GM18907 (cell line): ENCODE results near the gene PHACTR1.

ENCODE experiments used
- ATAC-seq: cut with Tn5 transposase; IDR thresholded peaks from one replicate; pipeline ENCODE4 v1.9.1; 2021; ENCODE audit warnings: mild to moderate bottlenecking, moderate library complexity; ENCODE audit not compliant: unreplicated experiment

The PHACTR1 gene

DNA sequence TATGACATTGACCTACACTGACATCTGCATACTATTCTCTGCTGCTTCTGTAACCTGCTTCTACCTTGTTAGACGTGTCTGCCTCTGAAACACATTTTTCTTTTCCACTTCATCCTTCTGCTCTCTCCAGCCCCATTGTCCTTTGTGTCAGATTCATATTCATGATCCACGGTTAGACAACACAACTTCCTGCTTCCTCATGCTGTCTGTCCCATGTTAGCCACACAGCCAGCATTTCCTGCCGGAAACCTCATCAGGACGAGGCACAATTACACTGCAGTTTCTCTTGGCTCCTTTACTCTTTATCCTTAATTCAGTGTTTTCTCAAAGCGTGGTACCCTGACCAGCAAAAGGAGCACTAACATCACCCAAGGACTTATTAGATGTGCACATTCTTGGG, 461.5 kb downstream of the PHACTR1 start:
- ATAC-seq: no peak

DNA sequence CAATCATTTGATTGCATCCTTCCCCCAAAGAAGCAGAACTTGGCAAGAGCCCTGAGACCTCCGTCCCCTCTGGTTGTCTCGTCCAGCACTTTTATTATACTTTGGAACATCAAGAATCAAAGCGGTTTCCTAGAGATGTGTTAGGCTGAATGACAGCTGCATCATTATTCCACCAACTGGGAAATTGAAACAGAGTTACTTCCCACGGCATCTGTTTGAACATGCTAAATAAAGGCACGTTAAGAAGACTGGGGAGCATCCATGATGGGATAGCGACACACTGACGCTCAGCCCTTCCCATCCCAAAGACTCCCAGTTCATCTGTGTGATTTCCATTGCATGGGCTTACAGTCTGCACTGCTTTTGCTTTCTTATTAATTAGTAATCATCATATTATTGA, 464.0 kb downstream of the PHACTR1 start:
- ATAC-seq: no peak

DNA sequence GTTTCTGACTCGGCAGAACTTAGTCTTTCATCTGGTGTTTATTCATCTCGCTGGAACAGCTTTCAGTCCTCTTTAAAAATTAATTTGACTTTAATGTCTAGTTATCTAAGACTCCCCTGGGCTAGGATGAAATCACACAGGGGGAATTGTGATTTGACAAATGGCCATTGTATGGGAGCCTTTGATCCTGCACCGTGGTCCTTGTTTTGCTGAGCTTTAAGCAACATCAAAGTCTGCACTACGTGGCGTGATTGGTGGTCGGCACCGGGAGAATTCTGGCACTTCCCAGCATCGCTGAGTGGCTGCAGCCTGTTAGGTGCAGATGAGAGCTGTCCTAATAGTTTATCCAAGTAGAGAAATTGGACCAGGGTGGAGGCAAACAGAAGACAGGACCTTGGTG, 464.8 kb downstream of the PHACTR1 start:
- no peak for ATAC-seq

DNA sequence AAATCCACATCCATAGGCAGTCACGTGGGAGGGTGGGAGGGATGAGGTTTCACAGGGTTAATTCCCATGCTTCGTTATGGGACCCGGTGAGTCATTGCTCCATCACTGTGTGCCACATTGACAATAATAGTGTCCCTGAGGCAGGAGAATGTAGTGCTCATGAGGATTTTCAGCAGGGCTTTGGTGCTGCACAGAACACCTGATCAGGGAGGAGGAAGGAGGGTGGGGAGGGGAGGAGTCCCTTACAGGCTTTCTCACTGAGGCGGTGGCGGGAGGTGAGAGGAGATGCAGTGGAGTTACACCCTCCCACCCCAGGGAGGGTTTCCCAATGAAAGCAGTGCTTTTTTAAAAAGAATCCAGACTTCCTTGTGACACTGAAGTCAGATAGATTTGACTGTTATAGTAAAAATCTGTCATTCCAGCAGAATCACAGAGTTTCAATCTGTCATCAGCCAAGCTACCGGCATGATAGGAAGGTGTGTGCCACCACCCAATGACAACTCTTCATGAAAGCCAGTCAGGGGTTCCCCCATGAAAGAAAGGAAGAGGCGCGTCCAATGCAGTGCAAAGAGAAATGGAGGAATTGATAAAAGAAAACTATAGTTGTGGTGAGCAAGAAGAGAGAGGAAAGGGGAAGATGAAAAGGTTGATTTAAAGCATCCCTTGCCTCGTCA, 467.0 kb downstream of the PHACTR1 start:
- ATAC-seq: no peak

DNA sequence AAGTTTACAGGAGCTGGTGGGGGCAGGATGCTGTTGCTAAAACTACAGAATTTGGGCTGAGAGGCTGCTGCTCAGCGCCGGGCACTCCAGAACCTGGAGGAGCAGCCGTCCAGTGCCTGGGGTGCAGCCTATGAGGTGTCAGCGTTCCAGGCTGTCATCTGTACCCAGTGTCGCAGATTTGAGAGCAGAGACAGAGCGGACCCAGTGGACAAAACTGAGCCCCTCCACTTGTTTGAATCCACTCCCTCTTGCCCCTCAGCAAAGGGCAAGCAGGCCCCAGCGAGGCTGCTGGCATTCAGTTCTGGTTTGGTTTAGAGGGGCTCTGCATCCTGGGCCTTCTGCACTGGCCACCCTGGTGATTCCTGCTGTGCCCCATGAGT, 467.5 kb downstream of the PHACTR1 start:
- ATAC-seq: no peak

DNA sequence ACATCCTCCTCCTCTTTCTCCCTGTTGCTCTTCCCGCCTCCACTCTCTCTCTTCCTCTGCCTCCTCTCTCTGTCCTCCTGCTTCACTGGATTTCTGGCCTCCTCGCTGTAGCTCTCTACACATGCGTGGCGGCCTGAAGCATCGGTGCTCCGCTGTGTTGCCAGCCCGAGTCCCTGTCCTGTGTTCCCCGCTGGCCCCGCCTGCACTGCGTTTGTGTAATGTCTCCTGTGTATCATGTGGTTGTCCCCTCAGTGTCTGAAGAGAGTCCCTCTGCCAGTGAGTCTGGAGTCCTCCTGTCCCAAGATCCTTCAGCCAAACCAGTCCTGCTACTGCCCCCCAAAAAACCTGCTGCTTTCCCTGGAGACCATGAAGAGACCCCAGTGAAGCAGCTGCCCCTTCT, 468.0 kb downstream of the PHACTR1 start:
- ATAC-seq: no peak

DNA sequence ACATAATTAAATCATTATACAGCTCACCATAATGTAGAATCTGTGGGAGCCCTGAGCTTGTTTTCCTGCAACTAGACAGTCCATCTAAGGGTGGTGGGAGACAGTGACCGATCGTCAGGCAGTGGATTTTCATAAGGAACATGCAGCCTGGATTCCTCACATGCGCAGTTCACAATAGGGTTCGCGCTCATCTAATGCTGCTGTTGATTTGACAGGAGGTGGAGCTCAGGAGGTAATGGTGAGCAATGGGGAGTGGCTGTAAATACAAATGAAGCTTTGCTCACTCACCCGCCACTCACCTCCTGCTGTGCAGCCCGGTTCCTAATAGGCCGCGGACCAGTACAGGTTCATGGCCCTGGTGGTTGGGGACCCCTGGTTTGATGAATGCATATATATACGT, 470.3 kb downstream of the PHACTR1 start:
- ATAC-seq: no peak

DNA sequence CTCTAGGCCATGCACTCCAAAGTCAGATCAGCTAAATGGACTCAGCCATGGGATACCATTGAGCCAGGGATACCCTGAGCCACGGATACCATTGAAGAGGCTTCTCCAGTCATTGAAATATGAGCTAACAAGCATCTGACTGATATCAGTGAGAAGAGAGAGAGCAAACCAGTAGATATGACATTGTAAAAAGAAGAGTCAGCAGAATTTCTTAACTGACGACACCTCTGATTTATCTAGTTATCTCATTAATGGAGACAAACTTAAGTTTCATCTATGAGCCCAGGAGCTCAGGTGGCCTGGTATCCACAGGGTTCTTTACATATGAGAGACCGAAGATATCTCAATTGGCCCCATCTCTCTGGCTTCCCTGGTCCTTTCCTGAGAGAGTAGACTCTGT, 471.1 kb downstream of the PHACTR1 start:
- no peak for ATAC-seq

DNA sequence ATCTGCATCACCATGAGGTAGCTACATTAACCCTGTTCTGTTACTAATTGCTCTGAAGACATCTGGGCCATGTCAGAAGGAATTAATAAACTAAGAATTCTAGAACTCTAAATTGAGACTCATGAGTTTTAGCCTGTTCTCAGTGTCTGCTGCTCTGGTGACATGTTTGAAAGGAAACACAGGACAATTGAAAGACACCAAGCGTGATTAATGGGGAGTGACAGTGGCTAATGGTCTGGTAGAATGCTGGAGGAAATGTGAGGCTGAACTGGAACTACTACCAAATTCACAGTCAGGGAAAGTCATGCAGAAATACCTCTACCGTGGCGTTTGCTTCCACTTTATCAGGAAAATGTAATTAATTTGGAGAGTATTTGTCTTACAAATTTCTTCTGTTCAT, 471.7 kb downstream of the PHACTR1 start:
- ATAC-seq: no peak

DNA sequence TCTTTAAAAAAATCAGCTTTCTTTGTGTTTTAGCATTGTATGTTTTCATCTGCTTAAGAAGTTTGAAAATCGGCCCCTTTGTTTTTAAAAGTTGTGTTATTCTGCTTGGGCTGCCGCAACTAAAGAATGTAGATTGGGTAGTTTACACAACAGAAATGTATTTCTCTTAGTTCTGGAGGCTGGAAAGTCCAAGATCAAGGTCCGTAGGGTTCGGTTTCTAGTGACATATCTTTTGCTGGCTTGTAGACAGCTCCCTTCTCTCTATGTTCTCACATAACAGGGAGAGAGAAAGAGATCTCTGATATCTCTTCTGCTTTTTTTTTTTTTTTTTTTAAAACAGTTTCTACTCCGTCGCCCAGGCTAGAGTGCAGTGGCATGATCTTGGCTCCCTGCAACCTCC, 473.1 kb downstream of the PHACTR1 start:
- no peak for ATAC-seq

DNA sequence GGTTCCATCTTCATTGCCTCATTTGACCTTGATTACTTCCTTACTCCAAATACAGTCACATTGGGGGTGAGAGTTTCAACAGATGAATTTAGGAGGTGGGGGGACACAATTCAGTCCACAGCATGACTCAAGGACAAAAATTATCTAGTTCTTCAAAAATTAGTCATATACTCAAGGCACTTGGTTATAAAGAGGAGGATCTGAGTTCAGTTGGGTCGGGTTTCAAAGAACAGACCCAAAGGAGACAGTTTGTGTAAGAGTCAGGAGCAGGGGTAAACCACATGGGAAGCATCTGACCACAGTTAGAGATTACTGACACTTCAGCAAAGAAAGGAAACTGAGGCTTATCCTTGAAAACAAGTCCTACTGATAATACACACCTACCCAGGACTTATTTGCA, 473.8 kb downstream of the PHACTR1 start:
- ATAC-seq: no peak

DNA sequence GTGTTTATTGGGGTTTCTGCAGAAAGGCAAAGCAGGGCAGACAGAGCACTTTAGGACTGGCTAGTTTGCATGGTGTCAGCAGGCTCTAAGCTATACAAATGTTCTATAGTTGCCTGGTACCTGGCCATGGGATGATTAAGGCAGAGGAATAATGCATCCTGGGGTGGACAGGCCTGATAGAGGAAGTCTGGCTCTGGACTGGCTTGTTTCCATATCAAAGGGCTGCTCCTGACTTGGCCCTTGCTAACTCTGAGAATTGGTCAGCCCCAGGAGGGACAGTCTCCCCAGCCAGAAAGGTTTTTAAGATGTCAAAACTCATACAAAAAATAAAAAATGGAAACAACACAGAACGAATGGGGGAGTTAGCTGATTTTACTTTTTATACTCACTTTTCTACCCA, 474.9 kb downstream of the PHACTR1 start:
- no peak for ATAC-seq

DNA sequence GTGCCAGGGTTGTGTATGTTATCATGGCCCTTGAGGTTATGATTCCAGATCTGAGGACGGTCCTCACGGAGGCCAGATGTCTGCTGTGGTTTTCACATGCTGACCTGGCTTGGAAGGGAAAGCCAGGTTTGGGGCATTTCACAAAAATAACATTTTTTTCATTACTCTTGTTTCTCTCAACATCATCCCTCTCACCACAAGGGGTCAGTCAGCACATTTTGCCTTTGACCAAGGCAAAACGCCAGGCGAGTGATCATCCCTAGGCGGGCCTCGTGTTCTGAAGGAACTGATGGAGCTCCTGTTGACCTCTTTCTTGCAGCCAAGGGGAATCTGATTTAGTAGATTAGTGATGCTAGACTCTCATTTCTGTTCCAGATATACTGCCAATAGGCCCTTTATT, 478.3 kb downstream of the PHACTR1 start:
- ATAC-seq: no peak

DNA sequence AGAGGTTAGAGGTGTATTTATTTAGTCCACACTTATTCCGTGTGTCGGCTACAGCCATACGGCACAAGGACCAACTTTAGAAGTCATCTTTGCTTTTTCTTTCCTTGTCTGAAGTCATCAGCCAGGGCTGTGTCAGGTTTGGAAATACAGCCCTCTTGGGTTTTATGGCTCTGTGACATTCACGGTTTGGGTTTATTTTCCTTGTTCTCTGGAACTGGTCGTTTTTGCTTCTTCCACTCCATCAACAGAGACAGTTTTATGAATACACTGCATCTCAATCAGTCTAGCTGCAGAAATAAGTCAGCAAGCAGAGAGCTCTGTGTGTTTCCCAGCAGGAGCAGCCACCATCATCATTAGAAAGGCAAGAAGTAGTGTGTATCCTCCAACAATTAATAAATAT, 479.2 kb downstream of the PHACTR1 start:
- ATAC-seq: no peak

DNA sequence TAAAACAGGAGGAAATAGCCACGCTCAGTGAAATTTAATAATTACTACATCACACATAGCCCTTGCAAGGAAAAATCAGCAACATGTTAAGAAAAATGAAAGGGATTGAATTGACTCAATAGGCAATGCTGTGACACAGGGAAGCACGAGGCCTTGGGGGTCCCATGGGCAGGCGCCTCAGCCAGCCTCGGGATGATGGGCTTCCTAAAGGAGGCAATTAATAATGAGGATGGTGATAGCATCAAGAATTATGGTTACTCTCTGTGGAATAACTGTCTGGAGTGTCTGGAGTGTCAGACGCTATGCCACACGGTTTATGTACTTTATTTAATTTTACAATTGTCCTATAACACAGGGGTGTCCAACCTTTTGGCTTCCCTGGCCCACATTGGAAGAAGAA, 481.6 kb downstream of the PHACTR1 start:
- ATAC-seq: no peak

DNA sequence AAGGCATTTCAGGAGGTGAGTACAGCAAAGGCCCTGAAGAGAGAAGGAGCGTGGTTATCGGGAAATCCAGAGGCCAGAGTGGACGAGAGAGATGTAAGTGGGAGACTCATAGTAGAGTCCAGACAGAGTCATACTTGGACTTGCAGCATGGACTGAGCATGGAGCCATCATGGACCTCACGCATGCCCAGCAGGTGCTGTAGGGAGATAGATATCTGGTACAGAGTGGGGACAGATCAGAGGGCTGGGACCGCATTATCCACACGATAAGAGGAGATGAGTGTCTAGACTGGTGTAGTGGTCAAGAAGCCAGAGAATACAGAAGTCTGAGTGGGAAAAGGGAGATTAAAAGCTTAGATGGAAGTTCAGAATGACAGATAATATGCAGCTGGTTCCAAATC, 484.8 kb downstream of the PHACTR1 start:
- no peak for ATAC-seq

DNA sequence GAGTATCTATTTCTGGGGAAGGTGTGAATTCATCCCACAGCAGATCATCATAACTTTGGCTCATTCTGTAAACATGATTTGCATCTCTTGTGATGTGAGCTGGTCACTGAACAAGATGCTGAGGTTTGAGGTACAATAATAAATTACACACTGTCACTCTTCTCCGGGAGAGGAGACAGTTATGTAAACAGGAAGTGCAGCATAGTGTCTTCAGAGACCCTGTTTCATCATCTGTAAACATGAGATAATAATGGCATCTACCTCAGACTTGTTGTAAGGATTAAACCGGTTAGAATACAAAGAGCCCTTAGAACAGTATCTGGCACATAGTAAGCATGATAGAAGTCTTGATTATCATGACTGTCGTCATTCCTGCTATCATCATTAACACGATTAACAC, 486.6 kb downstream of the PHACTR1 start:
- ATAC-seq: no peak

DNA sequence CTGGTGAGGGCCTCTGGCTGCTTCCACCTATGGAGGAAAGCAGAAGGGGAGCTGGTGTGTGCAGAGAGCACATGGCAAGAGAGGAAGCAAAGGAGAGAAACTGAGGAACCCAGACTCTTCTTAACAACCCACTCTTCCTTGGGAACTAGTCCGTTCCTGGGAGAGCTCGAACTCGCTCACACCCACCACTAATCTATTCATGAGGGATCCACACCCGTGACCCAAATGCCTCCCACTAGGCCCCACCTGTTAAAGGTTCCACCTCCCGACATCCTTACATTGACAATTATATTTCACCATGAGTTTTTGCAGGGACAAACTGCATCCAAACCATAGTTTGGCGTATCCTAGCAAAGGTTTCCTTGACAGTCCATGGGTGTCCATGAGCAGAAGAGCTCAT, 488.5 kb downstream of the PHACTR1 start:
- no peak for ATAC-seq

DNA sequence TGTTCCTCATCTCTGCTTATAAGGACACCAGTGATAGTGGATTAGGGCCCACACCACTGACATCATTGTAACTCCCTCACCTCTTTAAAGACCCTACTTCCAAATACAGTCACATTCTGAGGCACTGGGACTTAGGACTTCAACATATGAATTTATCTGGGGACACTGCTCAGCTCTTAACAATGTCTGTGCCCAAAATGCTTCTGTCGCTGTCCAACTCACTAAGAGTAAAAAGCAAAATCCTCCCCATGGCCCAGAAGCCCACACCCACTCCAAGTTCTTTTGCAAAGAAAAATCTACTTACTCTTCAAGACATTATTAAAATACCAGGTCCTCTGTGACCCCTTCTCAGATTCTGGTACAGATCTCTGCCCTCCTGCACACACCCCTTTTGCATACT, 495.5 kb downstream of the PHACTR1 start:
- ATAC-seq: no peak

DNA sequence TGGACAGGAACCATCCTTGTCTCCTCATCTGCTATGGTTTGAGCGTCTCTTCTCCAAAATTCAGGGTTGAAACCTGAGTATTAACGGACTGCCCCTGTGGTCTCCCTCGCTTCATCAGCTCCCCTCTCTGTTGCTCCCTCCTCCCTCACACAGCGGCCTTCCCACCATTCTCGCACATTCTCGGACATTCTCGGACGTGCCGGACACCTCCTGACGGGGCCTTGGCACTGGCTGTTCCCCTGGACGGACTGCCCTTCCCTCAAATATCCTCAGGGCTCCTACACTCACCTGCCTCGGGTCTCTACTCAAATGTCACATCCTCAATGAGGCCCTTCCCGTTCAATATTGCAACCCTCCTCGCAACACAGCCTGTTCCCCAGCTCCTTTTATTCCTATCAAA, 496.0 kb downstream of the PHACTR1 start:
- ATAC-seq: no peak

DNA sequence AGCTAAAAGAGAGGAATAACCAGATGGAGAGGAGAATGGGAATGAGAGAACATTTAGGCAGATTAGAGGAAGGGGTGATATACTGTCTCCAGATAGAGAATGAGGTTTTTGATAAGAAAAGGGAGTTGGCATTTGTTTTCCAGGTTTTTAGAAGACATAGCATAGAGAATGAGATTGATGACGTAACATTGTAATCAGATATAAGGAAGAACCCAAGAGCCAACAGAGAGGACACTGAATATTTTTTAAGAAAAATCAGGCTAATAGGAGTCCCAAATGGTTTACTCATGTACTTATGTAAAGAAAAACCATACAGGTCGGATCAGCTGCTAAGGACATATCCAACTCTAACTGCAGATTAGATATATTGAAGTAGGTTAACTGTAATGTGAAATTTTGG, 498.8 kb downstream of the PHACTR1 start:
- no peak for ATAC-seq

DNA sequence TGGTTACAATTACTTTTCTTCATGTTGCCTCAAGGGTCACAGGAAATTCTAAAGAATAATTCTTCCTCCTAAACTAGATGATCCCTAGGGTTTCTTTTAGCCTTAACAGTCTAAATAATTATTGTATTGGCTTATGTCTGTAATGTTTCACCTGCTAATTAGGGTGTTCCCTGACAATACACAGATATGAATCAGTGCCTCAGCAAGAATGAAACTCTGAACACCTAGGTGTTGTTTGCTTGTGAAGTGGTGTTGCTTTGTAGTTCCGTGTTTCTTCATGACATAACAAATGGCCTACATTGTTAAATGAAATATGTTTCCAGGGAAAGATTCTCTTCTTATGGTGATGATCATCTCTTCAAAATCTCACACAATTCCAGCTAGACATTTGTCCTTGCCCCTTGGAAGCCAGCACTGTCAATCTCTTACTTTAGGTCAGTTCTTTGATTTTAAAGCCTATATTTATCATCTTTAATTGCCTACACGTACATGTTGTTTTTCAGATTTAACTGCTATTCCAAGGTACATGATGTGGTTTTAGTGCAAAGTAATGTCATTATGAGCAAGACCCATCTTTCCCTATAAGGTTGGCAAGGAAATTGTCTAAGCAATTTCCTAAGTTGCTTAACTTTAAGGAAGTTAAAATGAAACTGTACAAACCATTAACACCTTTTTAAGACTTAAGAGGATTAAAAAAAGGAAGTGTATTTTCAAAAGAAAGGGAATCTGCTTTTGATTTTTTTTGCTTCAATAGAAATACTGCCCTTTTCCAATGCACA, 499.9 kb downstream of the PHACTR1 start:
- ATAC-seq: no peak
